ENCODE data around the gene GLI2. TPM values are rescaled to one million over a fixed set of nuclear protein-coding genes. Genes with fewer than 3 reads are reported as not detected.

The GLI2 gene
- total RNA-seq, 1 experiment from 2014 or later = 3.4 TPM

DNA sequence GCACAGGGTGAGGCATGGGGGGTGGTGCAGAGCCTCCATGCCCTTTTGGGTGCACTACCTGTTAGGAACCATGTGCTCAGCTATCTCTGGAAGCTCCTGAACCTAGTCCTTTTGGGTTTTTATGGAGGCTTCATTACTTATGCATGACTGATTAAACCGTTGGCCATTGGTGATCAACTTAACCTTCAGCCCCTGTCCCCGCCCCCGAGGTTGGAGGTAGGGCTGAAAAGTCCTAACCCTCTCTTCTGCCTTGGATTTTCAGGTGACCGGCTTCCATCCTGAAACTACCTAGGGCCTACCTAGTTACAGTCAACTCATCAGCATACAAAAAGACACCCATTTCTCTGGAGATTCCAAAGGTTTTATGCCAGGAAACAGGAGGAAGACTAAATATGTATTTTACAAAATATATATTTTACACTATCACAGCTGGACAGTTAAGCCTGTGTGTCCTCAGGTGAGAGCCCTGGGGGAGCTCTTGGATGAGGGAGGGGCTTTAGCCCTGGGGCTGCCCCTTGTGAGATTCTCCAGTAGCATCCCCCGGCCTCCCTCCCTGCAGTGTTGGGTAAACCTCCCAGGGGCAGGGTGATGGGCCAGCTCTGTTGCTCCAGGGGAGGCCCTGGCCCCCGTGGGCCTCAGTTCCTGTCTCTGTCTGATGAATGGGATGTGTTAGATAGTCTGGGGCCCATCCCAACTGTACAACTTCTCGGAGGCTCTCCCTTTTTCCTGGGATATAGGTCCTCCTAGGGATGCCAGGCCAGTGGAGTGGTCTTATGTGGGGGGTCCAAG is 24.1 kb downstream of the GLI2 start:
- BruUV-seq (replicated peaks) = no TSS peak
- H3K9ac ChIP-seq (ENCODE audit: low read length) = no peak overlapping the region
- intact Hi-C loops (cut with micrococcal nuclease) = no loop called here
- no peaks in the 10 kb centered on the region for H4K20me1 ChIP-seq (ENCODE audit: insufficient read depth)
- no peaks in the 10 kb centered on the region for H3K9me2 ChIP-seq (ENCODE audit: insufficient read depth)
- ChIA-PET CTCF (no interaction called here), POLR2A (no interaction called here), RAD21 (ENCODE audit: low non-redundant PET in 1 of 2, low total read pairs in 2 of 2, uncharacterized antibody in 2 of 2, unreplicated experiment in 2 of 2) (no interaction called here)
- no peaks in the 10 kb centered on the region for H3K36me3 ChIP-seq (ENCODE audit: control insufficient read depth in 1 of 2, insufficient read depth in 2 of 2, low read length in 2 of 2)
- H3K9me3 ChIP-seq (ENCODE audit: control insufficient read depth in 1 of 2, insufficient read depth in 1 of 2, low read depth in 1 of 2, low read length in 2 of 2) = no peaks in the 10 kb centered on the region
- no peaks in the 10 kb centered on the region for H3K27me3 ChIP-seq (ENCODE audit: insufficient read depth, low read length)
- peaks cover 0 to 11% of the 10 kb centered on the region in 2 experiments; a peak in 3 of 4 replicates for H3K4me1 ChIP-seq (ENCODE audit: control insufficient read depth in 1 of 2, insufficient read depth in 2 of 2, low read length in 2 of 2)
- no peak overlapping the region for H2AFZ ChIP-seq (ENCODE audit: low read depth, low read length, poor library complexity, severe bottlenecking)
- no peak for DNase-seq (ENCODE audit: low read depth, low spot score)
- TF ChIP-seq EZH2 (IDR thresholded peaks at IDR 0.05) (no peak), SIN3A (IDR thresholded peaks at IDR 0.05; ENCODE audit: low read depth) (no peak), JUND (IDR thresholded peaks at IDR 0.05) (no peak), POLR2A (IDR thresholded peaks at IDR 0.05; ENCODE audit: borderline replicate concordance, extremely low read depth, insufficient read depth, insufficient read length) (no peak), ZFX (IDR thresholded peaks at IDR 0.05) (no peak), EZH2phosphoT487 (IDR thresholded peaks at IDR 0.05; ENCODE audit: borderline replicate concordance) (no peak), YY1 (IDR thresholded peaks at IDR 0.05; ENCODE audit: extremely low read depth, insufficient replicate concordance, low read depth, low read length) (no peak), POLR2AphosphoS5 (IDR thresholded peaks at IDR 0.05; ENCODE audit: low read depth, low read length) (no peak), CEBPB (IDR thresholded peaks at IDR 0.05; ENCODE audit: low read depth) (no peak), SRF (IDR thresholded peaks at IDR 0.05; ENCODE audit: low read depth) (no peak), TCF7L2 (IDR thresholded peaks at IDR 0.05; ENCODE audit: borderline replicate concordance, extremely low read depth, insufficient read depth, insufficient read length) (no peak), CBX3 (IDR thresholded peaks at IDR 0.05; ENCODE audit: low read depth) (no peak), FOSL1 (IDR thresholded peaks at IDR 0.05; ENCODE audit: low read depth) (no peak), EGR1 (IDR thresholded peaks at IDR 0.05; ENCODE audit: low read depth) (no peak), RAD21 (IDR thresholded peaks at IDR 0.05; ENCODE audit: low read depth) (no peak)
- TF ChIP-seq, protein P1, sequence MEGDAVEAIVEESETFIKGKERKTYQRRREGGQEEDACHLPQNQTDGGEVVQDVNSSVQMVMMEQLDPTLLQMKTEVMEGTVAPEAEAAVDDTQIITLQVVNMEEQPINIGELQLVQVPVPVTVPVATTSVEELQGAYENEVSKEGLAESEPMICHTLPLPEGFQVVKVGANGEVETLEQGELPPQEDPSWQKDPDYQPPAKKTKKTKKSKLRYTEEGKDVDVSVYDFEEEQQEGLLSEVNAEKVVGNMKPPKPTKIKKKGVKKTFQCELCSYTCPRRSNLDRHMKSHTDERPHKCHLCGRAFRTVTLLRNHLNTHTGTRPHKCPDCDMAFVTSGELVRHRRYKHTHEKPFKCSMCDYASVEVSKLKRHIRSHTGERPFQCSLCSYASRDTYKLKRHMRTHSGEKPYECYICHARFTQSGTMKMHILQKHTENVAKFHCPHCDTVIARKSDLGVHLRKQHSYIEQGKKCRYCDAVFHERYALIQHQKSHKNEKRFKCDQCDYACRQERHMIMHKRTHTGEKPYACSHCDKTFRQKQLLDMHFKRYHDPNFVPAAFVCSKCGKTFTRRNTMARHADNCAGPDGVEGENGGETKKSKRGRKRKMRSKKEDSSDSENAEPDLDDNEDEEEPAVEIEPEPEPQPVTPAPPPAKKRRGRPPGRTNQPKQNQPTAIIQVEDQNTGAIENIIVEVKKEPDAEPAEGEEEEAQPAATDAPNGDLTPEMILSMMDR (IDR thresholded peaks at IDR 0.05 in 2 of 3, conservative IDR thresholded peaks at IDR 0.05 in 1 of 3; ENCODE audit: borderline replicate concordance in 1 of 3, insufficient read depth in 1 of 3, low read depth in 2 of 3, low read length in 2 of 3) = no peak
- TF ChIP-seq, protein P2, sequence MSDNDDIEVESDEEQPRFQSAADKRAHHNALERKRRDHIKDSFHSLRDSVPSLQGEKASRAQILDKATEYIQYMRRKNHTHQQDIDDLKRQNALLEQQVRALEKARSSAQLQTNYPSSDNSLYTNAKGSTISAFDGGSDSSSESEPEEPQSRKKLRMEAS (IDR thresholded peaks at IDR 0.05) = no peak
- TF ChIP-seq, protein P3, sequence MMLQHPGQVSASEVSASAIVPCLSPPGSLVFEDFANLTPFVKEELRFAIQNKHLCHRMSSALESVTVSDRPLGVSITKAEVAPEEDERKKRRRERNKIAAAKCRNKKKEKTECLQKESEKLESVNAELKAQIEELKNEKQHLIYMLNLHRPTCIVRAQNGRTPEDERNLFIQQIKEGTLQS (IDR thresholded peaks at IDR 0.05) = no peak
- TF ChIP-seq, protein P4, sequence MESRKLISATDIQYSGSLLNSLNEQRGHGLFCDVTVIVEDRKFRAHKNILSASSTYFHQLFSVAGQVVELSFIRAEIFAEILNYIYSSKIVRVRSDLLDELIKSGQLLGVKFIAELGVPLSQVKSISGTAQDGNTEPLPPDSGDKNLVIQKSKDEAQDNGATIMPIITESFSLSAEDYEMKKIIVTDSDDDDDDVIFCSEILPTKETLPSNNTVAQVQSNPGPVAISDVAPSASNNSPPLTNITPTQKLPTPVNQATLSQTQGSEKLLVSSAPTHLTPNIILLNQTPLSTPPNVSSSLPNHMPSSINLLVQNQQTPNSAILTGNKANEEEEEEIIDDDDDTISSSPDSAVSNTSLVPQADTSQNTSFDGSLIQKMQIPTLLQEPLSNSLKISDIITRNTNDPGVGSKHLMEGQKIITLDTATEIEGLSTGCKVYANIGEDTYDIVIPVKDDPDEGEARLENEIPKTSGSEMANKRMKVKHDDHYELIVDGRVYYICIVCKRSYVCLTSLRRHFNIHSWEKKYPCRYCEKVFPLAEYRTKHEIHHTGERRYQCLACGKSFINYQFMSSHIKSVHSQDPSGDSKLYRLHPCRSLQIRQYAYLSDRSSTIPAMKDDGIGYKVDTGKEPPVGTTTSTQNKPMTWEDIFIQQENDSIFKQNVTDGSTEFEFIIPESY (IDR thresholded peaks at IDR 0.05; ENCODE audit: extremely low read depth, insufficient replicate concordance, low read length) = no peak
- H3K4me2 ChIP-seq (ENCODE audit: low read length) = no peak overlapping the region
- H3K4me3 ChIP-seq (replicated peaks in 1 of 2; ENCODE audit: low read depth in 1 of 2, low read length in 2 of 2) = no peak overlapping the region
- ATAC-seq = no peak
- H3K27ac ChIP-seq (ENCODE audit: low read depth, low read length) = no peak overlapping the region
- H3K79me2 ChIP-seq (ENCODE audit: insufficient read depth, low read length) = no peaks in the 10 kb centered on the region

Data from HCT116 (cell line).